H1 (cell line): Measurements from ENCODE around the gene AHI1. TPM values are rescaled to one million over a fixed set of nuclear protein-coding genes. Genes with fewer than 3 reads are reported as not detected.

ENCODE experiments used
- EP300 ChIP-seq, 2 experiments: IDR thresholded peaks; 1 replicate in 1 of 2; 2 replicates in 1 of 2; pipeline ENCODE4 v1.6.1; 2011 to 2012; ENCODE audit warnings: low read depth in 2 of 2, low read length in 2 of 2, mild to moderate bottlenecking in 2 of 2, borderline replicate concordance in 1 of 2, inconsistent platforms in 1 of 2, moderate library complexity in 1 of 2
- EZH2 ChIP-seq: fragments of 200-600 bp; sonication (generic); IDR thresholded peaks from 2 replicates; pipeline ENCODE4 v1.7.1; 2012; ENCODE audit warnings: low read depth, mild to moderate bottlenecking, moderate library complexity, low read length, inconsistent platforms; ENCODE audit not compliant: severe bottlenecking
- RAD21 ChIP-seq, 2 experiments: IDR thresholded peaks in 1 of 2; conservative IDR thresholded peaks in 1 of 2; 2 replicates each; pipeline ENCODE4 v1.6.1; 2011; ENCODE audit warnings: low read depth in 2 of 2, low read length in 2 of 2, improper control_type of control experiment in 1 of 2, inconsistent platforms in 1 of 2, mild to moderate bottlenecking in 1 of 2, moderate library complexity in 1 of 2
- SP1 ChIP-seq: IDR thresholded peaks from 2 replicates; pipeline ENCODE4 v1.6.1; 2011; ENCODE audit warnings: low read depth, low read length
- polyA plus RNA-seq, 7 experiments: library from polyadenylated mRNA; depleted of rRNA in 3 of 7; stranded (reverse) in 5 of 7; unstranded in 2 of 7; fragments of >200 nt in 5 of 7; fragments of 200-250 nt in 2 of 7; gene quantifications; 1 replicate in 5 of 7; 2 replicates in 1 of 7; 4 replicates in 1 of 7; pipeline versions ENCODE4 v1.2.1 to v1.2.3, GENCODE V29; 2011 to 2013; ENCODE audit warnings: missing spikeins in 2 of 7, mixed read lengths in 2 of 7
- total RNA-seq: library from RNA; stranded (reverse); fragmentation: NEBNext Ultra II Directional; extraction: Animal tissue kit (Norgen Biotek cat#: 25700); gene quantifications from 2 replicates; pipeline ENCODE4 v1.2.1, GENCODE V29; 2021

Gene AHI1
- total and polyA plus RNA-seq, 2 of the 8 experiments (the other 6 are each of a cell fraction or from before 2014, with no cell fraction given): 4.2 to 19.6 TPM

- TF ChIP-seq EZH2 (no peak), RAD21 (IDR thresholded peaks at IDR 0.05 in 1 of 2, conservative IDR thresholded peaks at IDR 0.05 in 1 of 2; ENCODE audit: low read depth in 2 of 2, low read length in 2 of 2) (no peak), EP300 (IDR thresholded peaks at IDR 0.05; ENCODE audit: borderline replicate concordance in 1 of 2, low read depth in 2 of 2, low read length in 2 of 2) (no peak), SP1 (no peak)
Observed at GRCh38 chr6:135236319-135236718, 261.2 kb downstream of the AHI1 start (continued).
